ENCODE measurements around the gene SNCG. TPM values are rescaled to one million over a fixed set of nuclear protein-coding genes. Genes with fewer than 3 reads are reported as not detected.

SNCG gene
- total RNA-seq, 1 donor from 2014 or later: 25.5 TPM

DNA sequence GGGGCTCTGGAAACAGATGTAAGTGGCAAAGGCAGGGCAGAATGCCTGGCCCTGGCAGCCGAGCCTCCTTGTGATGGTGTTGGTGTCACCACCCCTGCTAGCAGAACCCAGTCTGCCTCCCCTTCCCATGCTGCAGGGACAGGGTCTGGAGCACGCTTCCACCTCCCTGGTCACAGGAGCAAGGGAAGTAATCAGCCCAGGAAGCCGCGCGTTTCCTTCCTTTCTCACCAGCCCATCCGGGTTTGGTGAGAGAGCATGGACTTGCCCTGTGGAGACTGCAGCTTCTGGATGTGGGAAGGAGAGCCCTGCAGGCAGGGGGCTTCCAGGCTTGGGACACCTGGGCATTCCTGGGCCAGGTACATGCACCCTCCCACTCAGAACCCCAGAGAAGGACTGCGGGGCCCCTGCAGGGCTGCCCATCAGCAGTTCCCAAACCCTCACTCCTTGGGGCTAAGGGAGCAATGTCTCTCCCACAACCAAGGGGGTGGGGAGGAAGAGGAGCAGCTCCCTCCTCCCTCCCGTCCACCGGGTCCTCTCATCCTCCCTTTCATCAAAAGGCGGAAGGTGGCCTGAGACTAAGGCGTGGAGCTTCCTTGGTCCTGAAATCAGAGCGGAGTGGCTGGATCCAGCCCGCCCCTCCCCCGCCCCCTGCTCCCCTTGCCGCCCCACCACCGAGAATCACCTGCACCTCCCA lies 2.8 kb upstream of the SNCG start:
- TF ChIP-seq CTCF (IDR thresholded peaks at IDR 0.05; ENCODE audit: insufficient read depth, low read length, severe bottlenecking): no peak
- H3K27me3 ChIP-seq (ENCODE audit: control insufficient read depth, insufficient read depth, low read length): no peaks in the 10 kb centered on the region
- DNase-seq (ENCODE audit: low read depth): no peak
- no peak overlapping the region for H3K4me3 ChIP-seq (ENCODE audit: low read depth, low read length)
- no peak for FAIRE-seq
- H3K36me3 ChIP-seq (ENCODE audit: control insufficient read depth, insufficient read depth, low read length): no peaks in the 10 kb centered on the region

DNA sequence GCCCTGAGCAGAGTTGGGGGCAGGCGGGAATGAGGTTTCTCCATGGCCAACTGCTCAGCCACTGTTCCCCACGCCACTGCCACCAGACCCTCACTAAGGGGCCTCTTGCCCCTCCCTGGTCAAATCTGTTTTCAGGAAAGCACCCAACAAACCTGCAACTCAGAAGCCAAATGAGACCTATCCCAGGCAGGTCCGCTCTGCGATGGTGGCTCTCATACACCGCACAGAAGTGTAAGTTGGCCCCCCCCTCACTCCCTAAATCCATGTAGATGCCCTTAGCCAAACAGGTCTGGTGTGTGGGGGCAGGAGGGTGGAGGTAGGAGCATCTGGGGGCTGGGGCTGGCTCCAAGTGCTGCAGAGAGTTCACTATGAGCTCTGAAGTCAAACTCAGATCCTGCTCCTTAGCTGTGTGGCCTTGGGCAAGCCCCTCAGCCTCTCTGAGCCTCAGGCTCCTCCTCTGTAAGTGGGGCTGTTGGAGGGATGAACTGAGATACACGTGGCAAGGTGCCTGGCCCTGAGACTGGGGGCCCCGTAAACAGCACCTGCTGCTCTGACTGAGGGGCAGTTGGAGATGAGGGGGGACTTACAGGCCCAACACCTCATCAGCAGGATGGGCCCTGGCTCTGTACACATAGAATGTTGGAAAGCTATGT lies 2.1 kb upstream of the SNCG start:
- no peaks in the 10 kb centered on the region for H3K27me3 ChIP-seq (ENCODE audit: control insufficient read depth, insufficient read depth, low read length)
- H3K36me3 ChIP-seq (ENCODE audit: control insufficient read depth, insufficient read depth, low read length): no peaks in the 10 kb centered on the region
- H3K4me3 ChIP-seq (ENCODE audit: low read depth, low read length): no peak overlapping the region
- no peak for FAIRE-seq
- DNase-seq (ENCODE audit: low read depth): no peak
- TF ChIP-seq CTCF (IDR thresholded peaks at IDR 0.05; ENCODE audit: insufficient read depth, low read length, severe bottlenecking): no peak

- FAIRE-seq (no peak), DNase-seq (ENCODE audit: low read depth) (no peak)
- Histone ChIP-seq H3K4me3 (ENCODE audit: low read depth, low read length) (no peak overlapping the region), H3K36me3 (ENCODE audit: control insufficient read depth, insufficient read depth, low read length) (no peaks in the 10 kb centered on the region), H3K27me3 (ENCODE audit: control insufficient read depth, insufficient read depth, low read length) (no peaks in the 10 kb centered on the region)
- TF ChIP-seq CTCF (IDR thresholded peaks at IDR 0.05; ENCODE audit: insufficient read depth, low read length, severe bottlenecking): no peak
These were observed 1.5 kb upstream of the SNCG start for GRCh38 chr10:86956848-86957448.

GRCh38 chr10:86957471-86958115 lies 806 bp upstream of the SNCG start, which contains the start of gene MMRN2:
MMRN2 (minus strand) TSS chr10:86957615; CDS start chr10:86957541, 74 bp downstream.
- DNase-seq (ENCODE audit: low read depth) (no peak), FAIRE-seq (no peak)
- Histone ChIP-seq H3K36me3 (ENCODE audit: control insufficient read depth, insufficient read depth, low read length) (no peaks in the 10 kb centered on the region), H3K4me3 (ENCODE audit: low read depth, low read length) (no peak within 1 kb of the TSS), H3K27me3 (ENCODE audit: control insufficient read depth, insufficient read depth, low read length) (no peaks in the 10 kb centered on the region)
- TF ChIP-seq CTCF (IDR thresholded peaks at IDR 0.05; ENCODE audit: insufficient read depth, low read length, severe bottlenecking): no peak

DNA sequence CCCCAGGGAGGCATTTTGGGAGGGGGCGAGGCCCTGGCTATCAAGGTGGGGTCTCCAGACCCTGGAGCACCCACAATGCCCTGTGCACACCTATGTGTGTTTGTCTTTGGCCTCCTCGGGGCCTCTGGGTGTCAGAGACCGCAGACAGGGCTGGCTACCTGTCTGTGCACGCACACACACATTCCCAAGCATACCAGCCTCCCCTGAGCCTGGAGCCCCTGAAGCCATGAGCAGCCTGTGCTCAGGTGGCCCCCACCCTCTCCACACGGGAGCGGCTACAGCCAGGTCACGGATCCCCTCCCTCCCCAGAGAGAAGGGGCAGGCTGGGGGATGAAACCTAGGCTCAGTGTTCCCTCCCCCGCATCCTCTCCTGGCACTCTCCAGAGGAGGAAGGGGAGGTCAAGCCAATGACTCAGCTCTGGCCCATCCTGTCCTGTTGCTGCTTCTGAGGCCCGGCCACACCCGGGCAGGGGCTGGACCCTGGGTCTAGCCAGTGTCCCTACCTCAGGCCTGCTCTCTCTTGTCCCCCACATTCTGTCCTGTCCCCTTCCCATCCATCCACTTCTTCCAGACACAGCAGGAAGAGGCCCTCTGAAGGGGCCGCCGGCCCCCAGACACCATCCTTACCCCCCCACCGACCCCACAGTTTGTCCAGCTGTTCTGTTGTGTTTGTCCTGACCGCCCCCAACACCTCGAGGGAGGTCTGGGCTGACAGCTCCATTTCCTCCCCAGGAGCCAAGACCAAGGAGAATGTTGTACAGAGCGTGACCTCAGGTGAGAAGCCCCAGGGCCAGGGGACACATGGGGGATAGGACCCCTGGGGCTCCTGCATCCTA lies 720 bp downstream of the SNCG start:
- Histone ChIP-seq H3K4me3 (ENCODE audit: low read depth, low read length) (no peak overlapping the region), H3K36me3 (ENCODE audit: control insufficient read depth, insufficient read depth, low read length) (peaks cover 1% of the 10 kb centered on the region), H3K27me3 (ENCODE audit: control insufficient read depth, insufficient read depth, low read length) (no peaks in the 10 kb centered on the region)
- TF ChIP-seq CTCF (IDR thresholded peaks at IDR 0.05; ENCODE audit: insufficient read depth, low read length, severe bottlenecking): no peak
- FAIRE-seq (no peak), DNase-seq (ENCODE audit: low read depth) (peak; percentile 76)

Measured in bronchial epithelial cell (primary cell).